ENCODE data around the gene ZFAND2A. TPM values are rescaled to one million over a fixed set of nuclear protein-coding genes. Genes with fewer than 3 reads are reported as not detected.
"Not testable (repeated sequence)": the region's sequence is repeated elsewhere in the genome, so short reads cannot be mapped to it uniquely, and the experiment has no call there.

ZFAND2A gene
- total and polyA plus RNA-seq, 4 donors, result 17.3 to 44.3 (median 30.0) TPM

DNA sequence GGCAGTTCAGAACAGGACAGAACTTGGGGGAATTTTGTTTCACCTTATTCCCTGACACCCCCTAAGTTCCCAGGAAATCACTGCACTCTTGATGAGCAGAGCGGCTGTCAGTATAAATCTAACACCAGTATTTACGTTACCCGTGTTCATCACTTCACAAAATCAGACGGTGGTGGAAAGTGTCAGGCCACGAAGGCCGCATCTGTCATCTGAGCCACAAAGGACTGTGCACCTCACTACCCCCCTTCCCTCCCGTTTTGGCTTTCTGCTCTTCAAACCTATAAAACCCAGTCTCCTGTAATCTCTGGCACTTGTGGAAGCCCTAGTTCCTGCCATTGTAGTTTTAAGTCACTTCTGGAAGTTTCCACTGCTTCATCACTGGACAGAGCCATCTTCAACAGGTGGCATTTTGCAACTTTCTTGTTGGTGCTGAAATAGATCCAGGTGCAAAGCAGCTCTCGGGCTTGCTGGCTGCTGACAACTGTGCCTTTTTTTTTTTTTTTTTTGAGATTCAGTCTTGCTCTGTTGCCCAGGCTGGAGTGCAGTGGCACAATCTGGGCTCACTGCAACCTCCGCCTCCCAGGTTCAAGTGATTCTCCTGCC, 9.5 kb downstream of the ZFAND2A start:
- Histone ChIP-seq H3K9me3 (ENCODE audit: control insufficient read depth in 4 of 4, insufficient read depth in 3 of 4, low read length in 3 of 4) (no peaks in the 10 kb centered on the region), H3K27me3 (ENCODE audit: control insufficient read depth in 3 of 3, insufficient read depth in 3 of 3, low read length in 2 of 3) (no peaks in the 10 kb centered on the region), H3K4me3 (no peak overlapping the region), H3K4me1 (ENCODE audit: control insufficient read depth in 5 of 5, insufficient read depth in 5 of 5, low read length in 5 of 5) (no peaks in the 10 kb centered on the region), H3K27ac (ENCODE audit: low read depth in 1 of 2, low read length in 1 of 2) (no peak overlapping the region), H3K9ac (ENCODE audit: insufficient read depth in 1 of 2, low read length in 2 of 2) (no peak overlapping the region), H3K36me3 (ENCODE audit: control insufficient read depth in 4 of 4, insufficient read depth in 4 of 4, low read length in 4 of 4) (peaks cover 12 to 50% (median 20%) of the 10 kb centered on the region in 4 donors)
- no peak for ATAC-seq (ENCODE audit: insufficient read depth, low FRiP score)
- TF ChIP-seq, protein P1, sequence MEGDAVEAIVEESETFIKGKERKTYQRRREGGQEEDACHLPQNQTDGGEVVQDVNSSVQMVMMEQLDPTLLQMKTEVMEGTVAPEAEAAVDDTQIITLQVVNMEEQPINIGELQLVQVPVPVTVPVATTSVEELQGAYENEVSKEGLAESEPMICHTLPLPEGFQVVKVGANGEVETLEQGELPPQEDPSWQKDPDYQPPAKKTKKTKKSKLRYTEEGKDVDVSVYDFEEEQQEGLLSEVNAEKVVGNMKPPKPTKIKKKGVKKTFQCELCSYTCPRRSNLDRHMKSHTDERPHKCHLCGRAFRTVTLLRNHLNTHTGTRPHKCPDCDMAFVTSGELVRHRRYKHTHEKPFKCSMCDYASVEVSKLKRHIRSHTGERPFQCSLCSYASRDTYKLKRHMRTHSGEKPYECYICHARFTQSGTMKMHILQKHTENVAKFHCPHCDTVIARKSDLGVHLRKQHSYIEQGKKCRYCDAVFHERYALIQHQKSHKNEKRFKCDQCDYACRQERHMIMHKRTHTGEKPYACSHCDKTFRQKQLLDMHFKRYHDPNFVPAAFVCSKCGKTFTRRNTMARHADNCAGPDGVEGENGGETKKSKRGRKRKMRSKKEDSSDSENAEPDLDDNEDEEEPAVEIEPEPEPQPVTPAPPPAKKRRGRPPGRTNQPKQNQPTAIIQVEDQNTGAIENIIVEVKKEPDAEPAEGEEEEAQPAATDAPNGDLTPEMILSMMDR (IDR thresholded peaks at IDR 0.05; ENCODE audit: control extremely low read depth, extremely low read depth), result no peak
- WGBS, 2 donors, result 81 to 83% methylated on average over 9 of the region's 9 CpGs
- no peak for DNase-seq

DNA sequence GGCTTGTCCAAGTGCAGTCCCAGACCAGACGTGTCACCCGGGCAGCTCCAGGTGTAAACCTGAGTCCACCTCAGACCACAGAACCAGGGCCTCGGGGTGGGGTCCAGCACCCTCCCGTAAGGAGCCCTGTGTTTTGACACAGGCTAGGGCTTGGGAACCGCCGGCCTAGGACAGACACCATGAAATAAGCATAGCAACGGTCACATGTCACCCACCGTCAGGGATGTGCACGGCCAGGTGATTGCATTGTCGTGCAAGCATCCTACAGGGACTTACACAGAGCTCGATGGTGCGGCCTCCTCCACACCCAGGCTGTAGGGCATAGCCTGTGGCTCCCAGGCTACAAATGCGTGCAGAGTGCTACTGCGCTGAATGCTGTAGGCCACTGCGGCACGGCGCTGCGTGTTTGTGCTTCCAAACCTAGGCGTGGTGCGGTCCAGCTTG, 10.6 kb downstream of the ZFAND2A start:
- Histone ChIP-seq H3K36me3 (ENCODE audit: control insufficient read depth in 4 of 4, insufficient read depth in 4 of 4, low read length in 4 of 4) (peaks cover 6 to 44% (median 12%) of the 10 kb centered on the region in 4 donors), H3K4me1 (ENCODE audit: control insufficient read depth in 5 of 5, insufficient read depth in 5 of 5, low read length in 5 of 5) (no peaks in the 10 kb centered on the region), H3K9me3 (ENCODE audit: control insufficient read depth in 4 of 4, insufficient read depth in 3 of 4, low read length in 3 of 4) (no peaks in the 10 kb centered on the region), H3K9ac (ENCODE audit: insufficient read depth in 1 of 2, low read length in 2 of 2) (no peak overlapping the region), H3K27me3 (ENCODE audit: control insufficient read depth in 3 of 3, insufficient read depth in 3 of 3, low read length in 2 of 3) (no peaks in the 10 kb centered on the region), H3K4me3 (no peak overlapping the region), H3K27ac (ENCODE audit: low read depth in 1 of 2, low read length in 1 of 2) (no peak overlapping the region)
- DNase-seq, result no peak
- no peak for ATAC-seq (ENCODE audit: insufficient read depth, low FRiP score)
- 96 to 97% methylated on average over 20 of the region's 20 CpGs for WGBS, 2 donors
- TF ChIP-seq, protein P1 (IDR thresholded peaks at IDR 0.05; ENCODE audit: control extremely low read depth, extremely low read depth), result no peak

DNA sequence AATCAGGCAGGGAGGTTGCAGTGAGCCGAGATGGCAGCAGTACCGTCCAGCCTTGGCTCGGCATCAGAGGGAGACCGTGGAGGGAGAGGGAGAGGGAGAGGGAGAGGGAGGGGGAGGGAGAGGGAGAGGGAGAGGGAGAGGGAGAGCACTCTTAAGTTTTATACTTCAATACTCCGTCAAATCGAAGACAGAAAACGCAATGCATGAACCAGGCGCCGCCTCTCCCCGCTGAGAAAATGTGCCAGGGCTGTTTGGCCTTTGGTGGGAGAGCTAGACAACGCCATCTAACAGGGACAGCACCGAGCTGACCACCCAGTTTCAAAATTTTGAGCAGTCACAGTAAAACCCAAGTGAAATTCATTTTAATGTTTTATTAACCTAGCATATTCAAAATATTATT, 12.1 kb downstream of the ZFAND2A start:
- not testable (repeated sequence) for DNase-seq; H3K4me3 ChIP-seq; H3K27me3 ChIP-seq (ENCODE audit: control insufficient read depth in 3 of 3, insufficient read depth in 3 of 3, low read length in 2 of 3); H3K9ac ChIP-seq (ENCODE audit: insufficient read depth in 1 of 2, low read length in 2 of 2); H3K27ac ChIP-seq (ENCODE audit: low read depth in 1 of 2, low read length in 1 of 2); ATAC-seq (ENCODE audit: insufficient read depth, low FRiP score); H3K4me1 ChIP-seq (ENCODE audit: control insufficient read depth in 5 of 5, insufficient read depth in 5 of 5, low read length in 5 of 5); H3K9me3 ChIP-seq (ENCODE audit: control insufficient read depth in 4 of 4, insufficient read depth in 3 of 4, low read length in 3 of 4)
- peaks cover 4 to 30% (median 7%) of the 10 kb centered on the region in 4 donors for H3K36me3 ChIP-seq (ENCODE audit: control insufficient read depth in 4 of 4, insufficient read depth in 4 of 4, low read length in 4 of 4)
- 81 to 94% methylated on average over 8 of the region's 12 CpGs for WGBS, 2 donors

DNA sequence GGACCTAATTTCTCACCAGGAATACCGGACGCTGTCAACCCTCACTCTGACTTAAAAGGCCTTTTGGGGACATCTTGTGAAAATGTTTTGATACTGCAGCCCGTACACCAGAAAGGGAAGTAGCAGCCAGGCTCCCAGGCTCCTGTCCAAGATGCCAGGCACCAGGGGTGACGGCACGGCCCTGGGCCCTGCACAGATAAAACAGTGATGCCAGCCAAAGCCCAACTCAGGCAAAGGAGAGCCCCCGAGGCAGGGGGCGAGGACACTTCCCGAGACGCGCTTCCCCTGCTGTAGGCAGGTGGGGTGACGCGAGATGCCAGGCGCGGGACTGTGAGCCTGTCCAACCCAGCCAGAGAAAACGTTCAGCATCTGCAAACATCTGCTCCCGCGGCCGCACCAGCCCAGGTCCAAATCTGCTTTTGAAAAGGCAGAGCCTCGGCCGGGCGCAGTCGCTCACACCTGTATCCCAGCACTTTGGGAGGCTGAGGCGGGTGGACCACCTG, 15.7 kb downstream of the ZFAND2A start:
- Histone ChIP-seq H3K4me3 (no peak overlapping the region), H3K4me1 (ENCODE audit: control insufficient read depth in 5 of 5, insufficient read depth in 5 of 5, low read length in 5 of 5) (peaks cover 0 to 2% (median 0%) of the 10 kb centered on the region in 5 donors), H3K9ac (ENCODE audit: insufficient read depth in 1 of 2, low read length in 2 of 2) (no peak overlapping the region), H3K36me3 (ENCODE audit: control insufficient read depth in 4 of 4, insufficient read depth in 4 of 4, low read length in 4 of 4) (peaks cover 0 to 2% (median 0%) of the 10 kb centered on the region in 4 donors), H3K27ac (ENCODE audit: low read depth in 1 of 2, low read length in 1 of 2) (no peak overlapping the region), H3K9me3 (ENCODE audit: control insufficient read depth in 4 of 4, insufficient read depth in 3 of 4, low read length in 3 of 4) (no peaks in the 10 kb centered on the region), H3K27me3 (ENCODE audit: control insufficient read depth in 3 of 3, insufficient read depth in 3 of 3, low read length in 2 of 3) (no peaks in the 10 kb centered on the region)
- no peak for ATAC-seq (ENCODE audit: insufficient read depth, low FRiP score)
- DNase-seq, result peak in 2 of 3 donors; percentile 27 to 33
- 51 to 56% methylated on average over 23 of the region's 23 CpGs for WGBS, 2 donors
- TF ChIP-seq, protein P1 (IDR thresholded peaks at IDR 0.05; ENCODE audit: control extremely low read depth, extremely low read depth), result peak; percentile 14

DNA sequence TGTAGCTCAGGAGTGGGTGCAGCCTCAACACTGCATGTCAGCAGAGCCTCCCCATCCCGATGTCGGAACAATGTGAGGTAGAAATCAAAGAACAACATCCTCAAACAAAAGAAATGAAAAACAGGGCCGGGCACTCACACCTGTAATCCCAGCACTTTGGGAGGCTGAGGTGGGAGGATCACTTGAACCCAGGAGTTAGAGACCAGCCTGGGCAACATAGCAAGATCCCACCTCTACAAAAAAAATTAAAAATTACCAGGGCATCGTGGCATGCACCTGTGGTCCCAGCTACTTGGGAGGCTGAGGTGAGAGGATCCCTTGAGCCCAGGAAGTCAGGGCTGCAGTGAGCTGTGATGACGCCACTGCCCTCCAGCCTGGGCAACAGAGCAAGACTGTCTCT, 17.0 kb downstream of the ZFAND2A start:
- WGBS, 2 donors, result 82 to 92% methylated on average over 5 of the region's 5 CpGs
- H3K36me3 ChIP-seq (ENCODE audit: control insufficient read depth in 4 of 4, insufficient read depth in 4 of 4, low read length in 4 of 4); H3K27me3 ChIP-seq (ENCODE audit: control insufficient read depth in 3 of 3, insufficient read depth in 3 of 3, low read length in 2 of 3); DNase-seq; H3K9me3 ChIP-seq (ENCODE audit: control insufficient read depth in 4 of 4, insufficient read depth in 3 of 4, low read length in 3 of 4); H3K9ac ChIP-seq (ENCODE audit: insufficient read depth in 1 of 2, low read length in 2 of 2); H3K27ac ChIP-seq (ENCODE audit: low read depth in 1 of 2, low read length in 1 of 2); H3K4me3 ChIP-seq; H3K4me1 ChIP-seq (ENCODE audit: control insufficient read depth in 5 of 5, insufficient read depth in 5 of 5, low read length in 5 of 5); ATAC-seq (ENCODE audit: insufficient read depth, low FRiP score): not testable (repeated sequence)

Data from lung (tissue), 12 donors.